Fibroblast of skin of scalp (primary cell): Measurements from ENCODE around the gene CCL1. TPM values are rescaled to one million over a fixed set of nuclear protein-coding genes. Genes with fewer than 3 reads are reported as not detected.

ENCODE experiments used
- DNase-seq: peaks from one replicate; pipeline ENCODE4 v3.0.0-alpha.2; 2013
- polyA plus RNA-seq, 2 experiments: library from polyadenylated mRNA; unstranded; fragments of 120-200 nt; gene quantifications; one replicate each; pipeline ENCODE4 v1.2.1, GENCODE V29; 2013; ENCODE audit not compliant: insufficient read length in 2 of 2

The CCL1 gene, protein sequence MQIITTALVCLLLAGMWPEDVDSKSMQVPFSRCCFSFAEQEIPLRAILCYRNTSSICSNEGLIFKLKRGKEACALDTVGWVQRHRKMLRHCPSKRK
- not detected for polyA plus RNA-seq (2013, experiment 1 of 2; ENCODE audit: insufficient read length)
- not detected for polyA plus RNA-seq (2013, experiment 2 of 2; ENCODE audit: insufficient read length)

DNA sequence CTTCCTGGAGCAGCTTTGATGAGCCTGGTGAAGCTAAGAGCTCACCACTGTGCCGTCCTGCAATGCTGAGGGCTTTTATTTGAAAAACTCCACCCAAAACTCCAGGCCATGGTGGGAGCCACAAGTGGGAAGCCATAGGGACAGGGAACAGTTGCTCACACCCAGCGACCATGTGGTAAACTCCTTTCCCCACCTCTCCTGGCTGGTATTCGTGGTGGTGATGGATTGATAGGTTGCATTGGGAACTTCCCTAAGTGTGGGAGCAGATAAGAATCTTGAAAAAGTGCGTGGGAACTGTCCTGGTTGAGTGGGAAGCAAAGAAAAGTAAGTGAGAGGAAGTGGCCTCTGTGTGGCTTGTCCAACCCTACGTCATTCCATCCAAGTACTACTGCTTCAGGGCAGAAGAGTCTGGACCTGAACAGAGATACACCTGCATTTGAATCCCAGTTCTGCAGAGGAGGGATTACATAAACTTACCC is at the start of gene CCL1:
TSS of gene CCL1 (minus strand) at position 51 of the 479 bp plus-strand sequence. CDS start 72 bp downstream, outside the sequence.
- DNase-seq = no peak

DNA sequence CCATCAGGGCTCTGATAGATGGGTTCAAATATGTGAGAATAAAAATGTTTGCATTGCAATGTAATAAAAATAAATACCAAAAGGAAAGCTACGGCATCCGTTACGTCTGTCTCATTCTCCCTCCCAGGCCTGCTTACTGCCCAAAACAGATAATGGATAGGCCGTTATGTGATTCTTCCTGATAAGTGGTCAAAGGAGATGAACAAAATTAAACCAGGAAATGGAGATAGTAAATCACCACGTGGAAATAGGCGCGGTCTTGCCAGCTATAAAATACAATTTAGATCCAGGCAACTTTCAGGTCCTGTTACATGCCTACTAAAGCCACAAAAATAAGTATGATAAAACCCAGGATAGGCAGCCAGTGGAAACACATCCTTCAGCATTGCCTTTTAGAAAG is 49.5 kb upstream of the CCL1 start:
- DNase-seq = no peak

DNA sequence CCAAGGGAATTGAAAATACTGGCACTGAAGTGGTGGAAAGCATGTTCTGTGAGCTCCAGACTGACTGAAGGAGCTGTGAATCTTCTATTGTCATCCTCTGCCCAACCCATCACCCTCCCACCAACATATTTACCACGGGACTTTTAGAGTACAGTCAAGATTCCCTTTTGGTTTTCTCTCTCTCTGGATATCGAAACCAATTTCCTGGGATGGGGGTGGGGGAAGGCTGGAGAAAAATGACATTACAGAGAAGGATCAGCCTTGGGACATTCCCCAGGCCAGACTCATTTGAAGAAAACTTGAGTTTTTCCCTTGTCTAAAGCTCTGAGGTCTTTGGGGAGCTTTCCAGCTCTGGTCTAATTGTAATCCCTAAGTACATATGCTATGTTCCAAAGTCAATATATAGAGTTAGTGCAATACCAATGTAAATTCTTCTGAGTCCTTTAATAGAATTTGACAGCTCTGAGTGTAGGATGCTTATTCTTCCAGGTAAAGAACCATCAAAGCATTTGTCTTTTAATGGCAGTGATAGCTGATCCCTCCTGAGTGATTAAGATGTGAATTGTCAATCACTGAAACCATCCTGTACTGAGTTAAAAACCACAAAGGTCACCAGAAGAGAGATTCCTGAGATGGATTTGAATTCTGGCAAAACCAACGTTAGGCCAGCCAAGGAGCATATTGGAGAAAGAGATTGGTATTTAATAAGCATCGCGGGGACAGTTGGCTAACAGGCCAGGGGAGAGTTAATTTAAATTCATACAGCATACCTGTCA is 48.8 kb upstream of the CCL1 start:
- DNase-seq = peak; percentile 7

DNA sequence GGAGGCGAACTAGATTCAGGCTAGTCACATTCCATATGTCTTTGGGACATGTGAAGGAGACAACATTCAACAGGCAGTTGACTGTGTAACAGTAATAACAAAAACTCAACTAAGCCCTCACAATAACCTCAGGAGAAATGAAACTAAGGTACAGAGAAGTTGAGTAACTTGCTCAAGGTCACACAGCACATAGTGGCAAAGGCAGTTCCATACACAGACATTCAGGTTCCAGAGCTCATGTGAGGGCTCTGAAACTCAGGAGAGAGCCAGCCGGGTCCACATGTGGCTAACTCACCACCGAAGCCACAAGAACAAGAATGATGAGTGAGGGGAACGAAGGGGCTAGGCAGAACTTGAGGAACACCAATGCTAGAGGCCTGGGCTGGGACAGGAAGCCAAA is 46.3 kb upstream of the CCL1 start:
- no peak for DNase-seq

DNA sequence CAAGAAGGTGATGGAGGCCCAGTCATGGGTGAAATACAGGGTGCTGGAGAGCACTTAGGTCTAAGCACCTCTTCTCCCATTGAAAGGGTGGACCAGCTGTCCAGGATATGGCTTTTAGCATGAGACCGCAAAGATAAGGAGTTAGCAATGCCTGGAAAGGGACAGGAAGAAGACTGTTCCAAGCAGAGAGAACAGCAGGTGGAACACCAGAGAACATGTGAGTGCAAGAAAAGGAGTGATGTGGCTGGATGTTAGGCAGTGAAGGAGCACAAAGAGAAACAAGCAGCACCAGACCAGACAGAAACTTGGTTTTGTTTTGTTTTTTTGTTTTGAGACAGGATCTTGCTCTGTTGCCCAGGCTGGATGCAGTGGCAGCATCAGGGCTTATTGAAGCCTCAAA is 45.4 kb upstream of the CCL1 start:
- no peak for DNase-seq

DNA sequence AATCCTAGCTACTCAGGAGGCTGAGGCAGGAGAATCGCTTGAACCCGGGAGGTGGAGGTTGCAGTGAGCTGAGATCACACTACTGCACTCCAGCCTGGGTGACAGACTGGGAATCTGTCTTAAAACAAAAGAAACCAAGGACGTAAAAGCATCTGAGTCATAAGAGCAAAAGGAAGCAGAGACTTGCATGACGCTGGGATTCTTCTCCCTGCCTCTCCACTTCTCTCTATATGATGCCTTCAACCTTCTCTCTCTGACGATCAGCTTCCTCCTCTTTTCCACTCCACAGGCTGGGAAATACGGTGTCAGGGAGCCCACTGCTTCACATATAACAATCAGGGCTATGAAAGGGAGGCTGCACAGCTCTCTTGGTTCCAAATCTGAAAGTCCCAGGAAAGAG is 43.2 kb upstream of the CCL1 start:
- no peak for DNase-seq

DNA sequence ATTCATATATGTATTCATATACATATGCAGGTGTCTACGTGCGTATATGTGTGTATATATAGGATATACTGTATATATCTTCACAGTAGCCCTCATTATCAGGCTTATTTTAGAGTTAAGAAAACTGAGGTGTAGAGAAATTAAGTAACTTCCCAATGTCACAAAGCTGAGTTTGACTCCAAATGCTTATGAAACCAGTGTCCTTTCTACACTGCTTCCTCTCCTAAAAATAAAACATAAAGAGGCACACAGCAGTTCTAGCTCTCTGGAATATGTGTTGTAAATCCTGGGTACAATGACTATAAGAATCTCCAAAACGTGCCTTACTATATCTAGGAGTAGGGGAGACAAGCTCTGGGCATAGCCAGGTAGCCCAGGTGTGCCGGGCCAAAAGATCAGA is 40.0 kb upstream of the CCL1 start:
- DNase-seq = no peak

DNA sequence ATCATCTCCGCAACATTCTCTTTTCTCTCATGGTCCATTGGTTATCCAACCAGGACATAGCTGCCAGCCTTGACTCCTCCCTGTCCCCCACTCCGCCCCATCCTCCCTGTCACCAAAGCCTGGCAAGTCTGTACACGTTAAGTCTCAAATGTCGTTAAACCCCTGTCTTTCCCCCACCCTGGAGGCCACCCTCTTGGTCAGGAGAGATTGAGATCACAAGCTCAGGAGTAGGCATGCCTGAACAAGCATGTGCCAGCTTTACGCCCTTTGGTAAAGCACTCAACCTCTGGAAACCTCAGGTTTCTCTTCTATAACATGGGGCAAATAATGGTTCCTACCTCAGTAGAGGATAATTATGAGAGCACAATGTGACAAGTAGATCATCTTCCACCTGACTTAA is 38.1 kb upstream of the CCL1 start:
- DNase-seq = no peak

DNA sequence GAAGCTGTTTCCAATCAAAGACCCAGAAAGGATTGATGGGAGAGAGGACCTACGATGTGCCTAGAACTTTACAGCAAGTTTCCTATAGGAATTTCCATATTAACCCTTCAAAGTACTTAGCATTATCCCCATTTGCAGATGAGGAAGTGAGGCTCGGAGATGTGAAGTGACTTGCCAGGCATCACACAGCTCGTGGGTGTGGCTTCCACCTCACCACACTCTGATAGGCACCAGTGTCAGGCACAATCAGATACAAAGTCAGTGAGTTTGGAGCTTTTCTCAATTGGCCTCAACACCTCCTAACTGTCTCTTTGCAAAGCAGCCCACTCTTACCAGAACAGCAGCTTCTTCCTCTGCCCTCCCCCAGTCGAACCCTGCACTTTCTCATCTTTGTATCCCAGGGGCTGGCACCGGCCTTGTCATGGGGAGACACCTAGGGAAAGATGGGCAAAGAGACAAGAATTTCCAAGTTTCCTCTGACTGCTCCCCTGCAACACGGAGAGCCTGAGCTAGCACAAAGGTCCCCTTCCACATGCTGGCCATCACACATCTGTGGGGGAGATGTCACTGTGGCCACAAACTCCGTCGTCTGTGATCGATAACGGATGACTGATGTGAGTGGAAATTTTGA is 37.4 kb upstream of the CCL1 start:
- DNase-seq = no peak

DNA sequence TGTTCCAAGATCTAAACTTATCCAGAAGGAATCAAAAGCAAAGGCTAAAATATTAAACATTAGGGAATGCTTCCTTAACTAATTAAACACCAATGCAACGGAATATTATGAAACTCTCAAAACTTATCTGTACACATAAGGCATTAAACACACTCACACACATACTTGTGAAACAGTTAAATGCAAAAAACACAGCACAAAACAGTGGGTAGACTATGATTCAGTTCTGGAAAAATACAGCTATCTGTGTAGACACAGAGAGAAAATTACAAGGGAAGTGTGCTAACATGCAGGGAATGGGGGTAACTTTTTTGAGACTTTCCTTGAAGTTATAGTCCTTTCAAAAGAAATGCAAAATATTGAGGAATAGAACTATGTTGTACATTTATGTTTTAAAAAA is 36.7 kb upstream of the CCL1 start:
- no peak for DNase-seq

DNA sequence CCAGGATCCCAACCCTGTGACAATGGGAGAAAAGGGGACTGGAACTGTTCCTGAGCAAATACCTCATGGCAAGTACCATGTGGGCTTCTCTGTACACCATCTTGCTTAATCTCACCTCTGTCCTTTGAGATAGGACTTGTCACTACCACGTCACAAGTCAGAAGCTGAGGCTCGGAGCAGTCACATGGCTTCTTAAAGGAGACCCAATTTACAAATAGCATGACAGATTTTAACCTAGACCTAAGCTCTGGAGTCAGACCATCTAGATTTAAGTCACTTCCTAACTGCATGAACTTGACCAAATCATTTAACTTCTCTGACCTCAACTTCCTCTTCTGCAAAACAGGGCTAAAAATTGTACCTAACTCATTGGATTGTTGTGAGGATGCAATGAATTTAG is 36.0 kb upstream of the CCL1 start:
- no peak for DNase-seq

DNA sequence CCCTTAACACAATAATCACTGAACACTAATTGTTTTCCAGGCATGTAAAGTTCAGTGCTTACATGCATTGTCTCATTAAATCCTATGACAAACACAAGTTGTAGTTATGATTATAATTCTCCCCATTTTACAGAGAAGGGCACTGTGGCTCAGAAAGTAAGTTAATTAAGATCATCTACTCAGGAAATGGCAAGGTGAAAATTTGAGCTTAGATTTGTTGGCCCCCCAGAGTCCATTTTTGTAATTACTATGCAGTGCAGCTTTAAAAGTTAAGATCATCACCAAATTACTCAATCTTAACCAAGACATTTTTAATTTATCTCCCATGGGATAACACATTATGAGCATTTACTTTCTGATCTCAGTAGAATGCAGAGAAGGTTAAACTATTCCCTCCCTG is 34.2 kb upstream of the CCL1 start:
- DNase-seq = no peak

DNA sequence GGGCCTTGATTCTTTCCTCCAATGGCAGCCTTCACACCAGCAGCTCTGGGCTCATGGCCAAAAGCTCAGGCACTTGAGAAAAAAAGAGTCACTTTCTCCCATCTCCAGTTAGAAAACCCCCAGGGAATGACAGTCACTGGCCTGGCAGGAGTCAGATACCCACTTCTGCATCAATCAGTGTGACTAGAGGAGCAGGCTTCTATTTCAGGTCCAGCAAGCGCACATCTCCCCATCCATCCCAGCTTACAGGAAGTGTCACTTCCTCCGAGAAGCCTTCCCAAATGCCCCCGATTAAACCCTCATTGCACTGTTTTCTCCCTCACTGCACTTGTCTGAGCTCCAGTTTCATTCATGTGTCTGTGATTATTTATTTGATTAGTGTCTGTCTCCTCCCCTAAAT is 30.4 kb upstream of the CCL1 start:
- no peak for DNase-seq

DNA sequence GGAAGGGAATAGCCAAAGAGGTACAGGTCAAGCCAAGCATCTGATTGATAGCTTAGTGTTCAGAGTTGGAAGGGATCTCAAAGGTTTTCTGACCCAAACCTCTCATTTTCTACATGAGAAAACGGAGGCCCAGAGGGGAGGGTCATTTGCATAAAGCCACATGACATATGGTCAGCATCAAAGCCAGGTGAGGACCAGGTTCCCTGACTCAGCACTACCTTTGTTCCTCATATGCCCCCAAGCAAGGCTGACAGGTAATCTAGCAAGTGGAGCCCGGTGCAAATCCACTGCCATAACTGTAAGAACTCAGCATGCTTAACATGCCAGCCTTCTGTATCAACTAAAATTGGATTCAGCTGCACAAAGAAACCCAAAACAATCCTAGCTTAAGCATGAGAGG is 28.2 kb upstream of the CCL1 start:
- DNase-seq = no peak

DNA sequence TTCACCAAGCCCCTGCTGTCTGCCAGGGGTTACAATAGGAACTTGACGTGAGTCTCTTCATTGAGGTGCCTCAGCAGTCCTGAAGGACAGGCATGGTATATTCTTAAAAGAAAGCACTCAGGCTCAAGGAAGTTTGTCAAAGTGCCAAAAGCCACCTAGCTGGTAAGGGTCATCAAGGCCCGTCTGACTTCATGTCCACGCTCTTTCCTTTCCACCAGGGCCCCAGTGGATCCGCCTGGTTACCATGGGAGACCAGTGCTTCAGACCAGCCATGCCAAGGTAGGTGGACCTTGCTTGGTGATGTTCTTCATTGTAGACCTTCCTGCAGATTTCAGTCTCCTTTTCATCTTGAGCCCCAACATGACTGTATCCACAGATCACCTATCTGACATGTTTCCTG is 27.6 kb upstream of the CCL1 start:
- DNase-seq = no peak

DNA sequence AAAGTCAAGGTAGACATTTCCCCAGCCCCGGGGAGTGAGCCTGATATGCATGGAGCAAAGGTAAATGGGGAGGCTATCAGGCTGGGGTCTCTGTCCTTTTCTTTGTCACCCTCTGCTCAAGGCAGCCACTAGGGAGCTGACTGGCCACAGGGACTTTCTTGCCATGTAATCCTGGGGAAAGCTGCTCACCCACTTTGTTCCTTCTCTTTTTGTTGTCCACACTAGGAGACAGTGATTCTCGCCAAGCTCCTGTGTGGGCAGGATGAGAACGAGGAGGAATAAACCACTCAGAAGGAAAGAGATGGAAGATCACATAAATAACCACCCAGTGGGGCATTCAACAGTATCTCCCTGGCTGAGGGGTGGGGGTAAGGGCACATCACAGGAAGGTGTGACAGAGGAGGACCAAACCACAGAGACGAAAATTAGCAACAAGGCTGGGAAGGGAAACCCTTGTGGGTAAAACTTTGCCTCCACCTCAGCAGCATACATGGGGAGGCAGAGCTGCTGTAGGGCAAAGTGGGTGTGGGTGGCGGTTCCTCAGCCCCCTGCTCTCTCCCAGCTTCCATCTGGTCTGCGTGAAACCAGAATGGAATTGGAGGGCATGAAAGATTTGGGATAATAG is 26.2 kb upstream of the CCL1 start:
- DNase-seq = no peak

DNA sequence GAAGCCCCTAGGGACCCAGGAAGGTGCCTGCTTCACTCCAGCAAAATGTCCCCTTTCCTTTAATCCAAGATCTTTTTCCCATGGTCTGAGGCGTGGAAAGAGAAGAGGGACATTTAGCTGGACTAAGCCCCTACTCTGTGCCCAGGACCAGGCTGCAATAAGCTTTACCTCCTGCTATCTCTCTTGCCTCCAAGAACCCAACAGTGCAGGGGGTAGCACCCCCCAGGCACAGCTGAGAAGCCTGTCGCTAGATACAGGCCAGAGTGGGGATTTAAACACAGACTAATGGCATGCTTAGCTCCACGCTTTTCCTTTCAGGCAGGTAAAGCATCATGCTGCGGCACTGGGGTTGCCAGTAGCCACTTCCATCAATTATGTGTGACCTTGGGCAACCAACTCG is 24.5 kb upstream of the CCL1 start:
- DNase-seq = no peak

DNA sequence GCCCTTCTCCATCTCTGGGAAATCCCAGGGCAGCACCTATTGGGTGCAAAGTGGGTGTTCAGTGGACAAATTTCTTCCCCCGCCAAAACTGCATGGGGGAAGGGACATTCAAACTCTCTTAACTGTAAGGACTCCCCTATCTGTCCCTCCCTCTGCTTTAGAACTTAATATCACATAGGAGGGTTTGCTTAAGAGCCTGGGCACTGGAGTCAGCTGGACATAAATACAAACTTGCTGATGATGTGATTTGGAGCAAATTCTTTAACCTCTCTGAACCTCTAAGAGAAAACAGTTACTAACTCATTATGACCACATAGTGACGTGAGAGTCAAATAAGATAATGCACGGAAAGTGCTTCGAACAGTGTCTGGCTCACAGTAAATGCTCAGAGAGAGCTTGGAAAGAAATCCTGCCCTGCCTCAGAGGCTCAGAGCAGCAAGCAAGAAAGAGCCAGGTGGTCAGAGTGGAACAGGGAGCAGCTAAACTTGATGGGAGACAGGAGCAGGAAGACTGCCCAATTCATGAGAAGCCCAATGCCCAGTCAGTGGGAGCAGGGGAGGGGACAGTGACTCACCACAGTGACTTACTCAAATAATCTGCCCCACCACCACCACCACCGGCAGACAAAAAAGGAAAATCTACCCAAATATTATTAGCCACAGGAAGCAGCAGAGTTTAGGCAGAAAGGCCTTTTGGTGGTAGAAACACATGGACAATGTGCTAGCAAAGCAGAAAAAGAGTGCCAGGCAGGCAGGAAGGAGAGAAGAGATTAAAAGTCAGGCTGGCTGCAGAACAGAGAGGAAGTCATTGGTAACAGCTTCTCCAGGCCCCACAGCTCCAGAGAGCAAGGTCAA is 23.9 kb upstream of the CCL1 start:
- DNase-seq = peak; percentile 24

DNA sequence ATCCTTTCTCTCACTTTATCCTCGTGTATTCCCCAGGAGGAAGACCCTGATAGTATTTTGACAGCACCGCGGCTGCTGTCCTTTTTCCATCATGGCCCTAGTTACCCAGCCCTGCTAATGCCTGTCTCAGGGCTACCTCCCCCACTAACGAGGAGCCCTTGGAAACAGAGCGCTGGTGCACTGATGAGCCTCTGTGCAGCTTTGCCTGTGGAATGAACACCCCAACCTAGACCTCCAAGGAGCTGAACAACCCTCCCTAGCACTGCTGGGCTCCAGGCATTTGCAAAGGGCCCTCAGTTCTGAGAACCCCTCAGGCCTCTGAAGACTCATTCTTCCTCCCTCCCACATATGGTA is 23.3 kb upstream of the CCL1 start:
- no peak for DNase-seq

DNA sequence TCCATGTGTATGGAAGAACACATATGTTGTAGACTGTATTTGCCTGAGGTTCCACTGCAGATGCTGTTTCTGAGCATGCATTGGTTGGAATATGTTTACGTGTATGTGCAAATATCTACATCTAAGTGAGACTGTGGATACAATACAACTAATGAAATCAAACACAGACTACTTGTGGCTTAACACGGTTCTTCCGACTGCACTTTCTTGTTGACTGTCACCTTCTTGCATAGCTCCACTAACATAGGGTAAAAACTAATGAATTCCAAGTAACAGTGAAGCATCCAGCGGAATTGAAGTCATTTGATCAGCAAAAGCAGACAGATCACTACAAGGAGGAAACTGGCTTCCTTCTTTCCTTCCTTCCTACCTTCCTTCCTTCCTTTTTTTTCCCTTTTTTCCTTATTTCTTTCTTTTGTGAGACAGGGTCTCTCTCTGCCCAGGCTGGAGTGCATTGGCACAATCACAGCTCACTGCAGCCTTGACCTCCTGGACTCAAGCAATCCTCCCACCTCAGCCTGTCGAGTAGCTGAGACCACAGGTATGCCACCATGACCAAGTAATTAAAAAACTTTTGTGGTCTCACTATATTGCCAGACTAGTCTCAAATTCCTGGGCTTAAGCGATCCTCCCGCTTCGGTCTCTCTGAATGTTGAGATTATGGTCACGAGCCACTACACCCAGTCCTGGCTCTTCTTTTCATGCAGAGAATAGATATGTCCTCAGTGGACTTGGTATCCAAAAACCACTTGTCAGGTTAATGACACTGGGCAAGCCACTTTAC is 22.0 kb upstream of the CCL1 start:
- DNase-seq = no peak

DNA sequence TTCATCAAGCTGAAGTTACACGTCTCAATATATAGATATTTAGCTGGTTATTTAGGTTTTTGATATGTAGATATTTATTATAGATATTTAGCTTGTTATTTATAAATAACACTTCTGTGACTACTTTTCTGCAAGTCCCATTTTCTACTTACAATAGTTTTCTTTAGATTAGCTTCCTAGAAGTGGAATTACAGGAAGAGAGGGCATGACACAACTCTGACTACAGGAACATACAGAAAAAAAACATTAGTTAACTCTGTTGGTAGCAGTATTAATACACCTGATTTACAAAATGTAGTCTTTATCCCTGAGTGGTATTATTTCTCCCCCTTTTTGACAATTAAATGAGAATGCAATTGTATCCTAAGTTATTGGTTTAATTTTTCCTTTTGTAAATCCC is 21.2 kb upstream of the CCL1 start:
- DNase-seq = no peak

DNA sequence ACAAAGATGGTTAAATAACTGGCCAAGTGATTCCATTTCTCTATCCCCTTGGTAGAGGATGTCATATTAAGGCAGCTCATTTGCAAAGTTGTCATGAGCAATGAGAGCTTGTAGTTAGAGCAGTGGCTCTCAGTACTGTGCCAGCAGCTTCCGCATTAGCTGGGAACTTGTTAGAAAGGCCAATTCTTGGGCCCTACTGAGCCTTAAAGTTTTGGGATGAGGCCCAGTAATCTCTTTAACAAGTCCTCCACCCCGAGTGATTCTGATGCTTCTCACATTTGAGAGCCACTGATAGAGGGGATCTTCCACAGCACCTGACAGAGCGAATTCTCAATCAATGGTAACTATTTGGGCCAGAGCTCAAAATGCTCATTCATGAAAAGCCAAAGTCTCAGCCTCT is 20.2 kb upstream of the CCL1 start:
- no peak for DNase-seq
